Measurements from ENCODE around the gene STAP2. TPM values are rescaled to one million over a fixed set of nuclear protein-coding genes. Genes with fewer than 3 reads are reported as not detected.

The STAP2 gene
- total and polyA plus RNA-seq, 9 of the 15 experiments (the other 6 are each of a cell fraction or from before 2014, with no cell fraction given): 1.2 to 9.8 (median 4.5) TPM

DNA sequence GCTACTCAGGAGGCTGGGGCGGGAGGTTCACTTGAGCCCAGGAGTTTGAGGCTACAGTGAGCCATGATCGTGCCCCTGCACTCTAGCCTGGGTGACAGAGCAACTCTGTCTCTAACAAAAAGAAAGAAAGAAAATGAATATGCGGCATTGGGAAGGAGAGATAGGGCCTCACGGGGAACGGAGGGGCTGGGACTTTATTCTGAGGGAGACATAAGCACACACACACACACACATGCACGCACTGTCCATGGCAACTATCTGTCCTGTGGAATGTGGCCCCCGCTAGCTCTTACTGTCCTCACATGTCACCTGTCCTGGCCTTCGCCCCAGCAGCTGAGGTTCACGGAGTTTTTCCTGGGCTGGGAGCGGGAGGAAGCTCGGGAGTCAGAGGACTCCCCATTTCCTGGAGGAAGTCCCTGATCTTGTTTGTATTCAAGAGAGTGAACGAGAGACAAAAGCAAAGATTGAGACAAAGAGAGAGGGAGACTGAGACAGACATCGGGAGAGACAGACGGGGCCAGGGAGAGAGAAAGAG is 654 bp downstream of the STAP2 start (continued):
- TF ChIP-seq SMARCB1 (IDR thresholded peaks at IDR 0.05; ENCODE audit: insufficient read length, low read depth) (no peak), TAF7 (tag; IDR thresholded peaks at IDR 0.05) (no peak), POU5F1 (IDR thresholded peaks at IDR 0.05; ENCODE audit: borderline replicate concordance, low read depth, low read length, partially characterized antibody) (no peak), POLR2A (conservative IDR thresholded peaks at IDR 0.05) (peak; percentile 29; the same call in 1 of the 2 replicates), BRCA1 (IDR thresholded peaks at IDR 0.05) (no peak), BRCA1 (CRISPR knock-in tag; IDR thresholded peaks at IDR 0.05) (no peak), KLF6 (CRISPR knock-in tag; IDR thresholded peaks at IDR 0.05; ENCODE audit: borderline replicate concordance) (no peak), ZBED1 (IDR thresholded peaks at IDR 0.05) (no peak), PURB (CRISPR knock-in tag; IDR thresholded peaks at IDR 0.05; ENCODE audit: low read depth) (no peak), CBX3 (IDR thresholded peaks at IDR 0.05; ENCODE audit: borderline replicate concordance in 1 of 2, low read length in 2 of 2) (no peak), COPS2 (conservative IDR thresholded peaks at IDR 0.05) (no peak), KAT2B (IDR thresholded peaks at IDR 0.05; ENCODE audit: low read depth, low read length) (no peak), RBM34 (IDR thresholded peaks at IDR 0.05; ENCODE audit: borderline replicate concordance, insufficient read depth, low read length) (no peak), ZNF23 (CRISPR knock-in tag; IDR thresholded peaks at IDR 0.05) (no peak), ZNF140 (CRISPR knock-in tag; IDR thresholded peaks at IDR 0.05) (no peak), ZNF79 (CRISPR knock-in tag; IDR thresholded peaks at IDR 0.05; ENCODE audit: low read depth) (no peak)
- TF ChIP-seq, protein P1, sequence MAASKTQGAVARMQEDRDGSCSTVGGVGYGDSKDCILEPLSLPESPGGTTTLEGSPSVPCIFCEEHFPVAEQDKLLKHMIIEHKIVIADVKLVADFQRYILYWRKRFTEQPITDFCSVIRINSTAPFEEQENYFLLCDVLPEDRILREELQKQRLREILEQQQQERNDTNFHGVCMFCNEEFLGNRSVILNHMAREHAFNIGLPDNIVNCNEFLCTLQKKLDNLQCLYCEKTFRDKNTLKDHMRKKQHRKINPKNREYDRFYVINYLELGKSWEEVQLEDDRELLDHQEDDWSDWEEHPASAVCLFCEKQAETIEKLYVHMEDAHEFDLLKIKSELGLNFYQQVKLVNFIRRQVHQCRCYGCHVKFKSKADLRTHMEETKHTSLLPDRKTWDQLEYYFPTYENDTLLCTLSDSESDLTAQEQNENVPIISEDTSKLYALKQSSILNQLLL (CRISPR knock-in tag; IDR thresholded peaks at IDR 0.05; ENCODE audit: borderline replicate concordance): no peak
- TF ChIP-seq, protein P2, sequence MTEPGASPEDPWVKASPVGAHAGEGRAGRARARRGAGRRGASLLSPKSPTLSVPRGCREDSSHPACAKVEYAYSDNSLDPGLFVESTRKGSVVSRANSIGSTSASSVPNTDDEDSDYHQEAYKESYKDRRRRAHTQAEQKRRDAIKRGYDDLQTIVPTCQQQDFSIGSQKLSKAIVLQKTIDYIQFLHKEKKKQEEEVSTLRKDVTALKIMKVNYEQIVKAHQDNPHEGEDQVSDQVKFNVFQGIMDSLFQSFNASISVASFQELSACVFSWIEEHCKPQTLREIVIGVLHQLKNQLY (CRISPR knock-in tag; conservative IDR thresholded peaks at IDR 0.05): no peak
